Pons (tissue), 1 donor: Measurements from ENCODE around the gene ERMAP.
"Not testable (repeated sequence)": the region's sequence is repeated elsewhere in the genome, so short reads cannot be mapped to it uniquely, and the experiment has no call there.

Experiments
- DNase-seq: peaks from one replicate; pipeline ENCODE4 v3.0.0-alpha.2; 2016; ENCODE audit warnings: low spot score

Gene ERMAP

DNA sequence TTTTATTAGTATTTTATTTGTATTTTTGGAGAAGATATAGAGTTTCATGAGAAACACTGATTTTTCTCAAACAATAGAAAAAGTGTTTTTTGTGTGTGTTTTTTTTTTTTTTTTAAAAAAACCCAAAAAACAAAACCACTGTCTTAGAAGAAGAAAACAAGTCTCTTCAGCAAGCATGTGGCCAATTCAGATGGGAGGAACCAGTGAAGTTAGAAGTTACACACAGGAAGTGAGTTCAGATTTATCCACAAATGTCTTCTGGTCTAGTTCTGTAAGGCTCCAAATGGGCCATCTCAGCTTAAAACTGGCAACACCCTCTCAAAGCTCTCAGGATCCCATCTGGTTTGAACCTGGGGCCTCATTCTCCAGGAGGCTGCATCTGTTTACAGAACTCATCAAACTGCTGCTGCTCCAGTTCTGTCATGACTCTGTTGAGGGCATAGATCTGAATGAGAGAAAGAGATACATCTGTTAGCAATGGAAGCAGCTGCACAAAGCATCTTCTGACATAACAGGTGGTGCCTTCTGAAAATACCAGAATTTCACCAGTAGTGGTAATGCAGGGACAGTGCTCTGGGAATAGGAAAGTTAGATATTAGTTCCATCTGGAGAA lies 9.8 kb upstream of the ERMAP start:
- no peak for DNase-seq

DNA sequence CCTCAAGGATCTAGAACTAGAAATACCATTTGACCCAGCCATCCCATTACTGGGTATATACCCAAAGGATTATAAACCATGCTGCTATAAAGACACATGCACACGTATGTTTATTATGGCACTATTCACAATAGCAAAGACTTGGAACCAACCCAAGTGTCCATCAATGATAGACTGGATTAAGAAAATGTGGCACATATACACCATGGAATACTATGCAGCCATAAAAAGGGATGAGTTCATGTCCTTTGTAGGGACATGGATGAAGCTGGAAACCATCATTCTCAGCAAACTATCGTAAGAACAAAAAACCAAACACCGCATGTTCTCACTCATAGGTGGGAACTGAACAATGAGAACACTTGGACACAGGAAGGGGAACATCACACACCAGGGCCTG lies 2.1 kb upstream of the ERMAP start:
- DNase-seq, result not testable (repeated sequence)

DNA sequence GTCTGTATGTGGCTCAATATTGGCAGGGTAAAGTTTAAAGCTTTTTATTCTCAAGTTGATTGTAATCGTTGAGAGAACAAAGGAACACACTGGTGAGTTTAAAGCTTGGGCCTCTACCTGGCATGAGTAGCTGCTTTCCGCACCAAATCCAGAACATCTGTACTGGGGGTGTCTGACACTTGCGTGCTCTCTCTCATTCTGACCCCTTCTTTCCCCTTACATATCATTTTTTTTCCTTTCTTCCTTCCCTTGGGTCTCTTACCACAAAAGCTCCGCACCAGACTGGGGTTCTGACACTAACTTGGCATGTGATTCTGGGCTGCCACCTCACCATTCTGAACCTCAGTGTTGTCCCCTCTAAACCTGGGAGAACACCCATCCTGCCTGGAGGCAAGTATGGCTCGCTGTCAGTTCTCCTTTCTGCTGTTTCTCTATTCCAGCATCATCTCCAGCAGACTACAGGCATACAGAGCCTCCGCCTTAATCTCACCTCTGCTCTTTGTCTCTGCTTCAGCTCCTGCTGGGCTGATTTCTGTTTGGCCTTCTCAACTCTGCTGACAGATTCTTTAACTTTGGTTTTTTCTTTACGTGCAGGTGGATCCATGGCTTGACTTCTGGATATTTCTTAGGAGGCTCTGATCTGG lies 859 bp upstream of the ERMAP start:
- DNase-seq, result peak; percentile 45

DNA sequence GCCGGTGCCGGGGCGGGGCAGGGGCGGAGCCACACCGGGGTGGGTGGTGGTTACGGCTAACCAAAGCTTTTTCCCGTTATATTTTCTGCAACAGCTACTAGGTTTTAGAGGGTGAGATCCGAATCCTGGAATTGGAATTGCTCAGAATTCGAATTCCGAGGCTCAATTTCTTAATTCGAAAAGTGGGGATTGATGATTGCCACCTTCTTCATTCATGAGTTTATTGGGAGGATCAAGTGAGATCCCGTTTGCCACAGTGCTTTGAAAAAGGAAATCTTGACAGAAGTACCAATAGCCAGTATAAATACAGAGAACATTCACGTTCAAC lies 482 bp downstream of the ERMAP start:
- DNase-seq, result peak; percentile 84

DNA sequence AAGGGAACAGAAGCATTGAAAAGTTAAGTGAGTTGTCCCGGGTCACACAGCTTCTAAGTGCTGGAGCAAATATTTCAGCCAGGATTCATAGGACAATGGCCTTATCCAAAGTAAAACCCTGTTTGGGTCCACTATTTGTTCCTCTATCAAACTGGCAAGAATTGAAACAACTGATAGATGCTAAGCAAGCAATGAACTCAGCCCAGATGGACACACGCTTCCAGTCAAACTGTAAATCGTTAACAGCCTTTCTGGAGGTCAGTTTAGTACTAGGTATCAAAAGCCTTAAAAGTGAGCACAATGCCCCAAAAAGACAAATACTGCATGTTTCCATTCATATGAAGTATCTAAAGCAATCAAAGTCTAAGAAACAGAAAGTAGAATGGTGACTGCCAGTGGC lies 1.1 kb downstream of the ERMAP start:
- peak; percentile 15 for DNase-seq

DNA sequence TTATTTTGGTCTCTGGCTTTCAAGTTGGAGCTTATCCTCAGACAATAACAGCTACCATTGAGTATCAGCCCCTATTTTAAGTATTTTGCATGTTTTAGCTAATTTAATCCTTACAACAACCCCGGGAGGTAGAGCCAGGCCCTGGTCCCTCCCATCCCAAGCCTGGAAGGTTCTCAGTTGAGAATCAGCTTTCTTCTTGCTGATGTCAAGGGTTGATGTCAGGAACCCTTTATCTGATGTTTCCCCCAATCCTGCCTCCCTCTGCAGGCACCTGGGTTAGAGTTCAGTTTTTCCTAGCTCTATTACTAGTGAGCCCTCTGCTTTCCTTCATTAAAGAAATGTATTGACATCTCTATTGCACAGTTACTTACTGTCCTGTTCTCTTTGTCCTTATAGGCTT lies 3.9 kb downstream of the ERMAP start:
- no peak for DNase-seq

DNA sequence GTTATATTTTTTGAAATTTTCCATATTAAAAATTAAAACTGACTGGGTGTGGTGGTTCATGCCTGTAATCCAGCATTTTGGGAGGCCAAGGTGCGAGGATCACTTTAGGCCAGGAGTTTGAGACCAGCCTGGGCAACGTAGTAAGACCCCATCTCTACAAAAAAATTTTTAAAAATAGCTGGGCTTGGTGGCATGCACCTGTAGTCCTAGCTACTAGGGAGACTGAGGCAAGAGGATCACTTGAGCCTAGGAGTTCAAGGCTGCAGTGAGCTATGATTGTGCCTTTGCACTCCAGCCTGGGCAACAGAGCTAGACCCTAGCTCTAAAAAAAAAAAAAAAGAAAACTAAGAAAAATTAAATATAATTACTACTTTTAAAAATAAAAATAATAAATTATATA lies 4.8 kb downstream of the ERMAP start:
- DNase-seq, result no peak

DNA sequence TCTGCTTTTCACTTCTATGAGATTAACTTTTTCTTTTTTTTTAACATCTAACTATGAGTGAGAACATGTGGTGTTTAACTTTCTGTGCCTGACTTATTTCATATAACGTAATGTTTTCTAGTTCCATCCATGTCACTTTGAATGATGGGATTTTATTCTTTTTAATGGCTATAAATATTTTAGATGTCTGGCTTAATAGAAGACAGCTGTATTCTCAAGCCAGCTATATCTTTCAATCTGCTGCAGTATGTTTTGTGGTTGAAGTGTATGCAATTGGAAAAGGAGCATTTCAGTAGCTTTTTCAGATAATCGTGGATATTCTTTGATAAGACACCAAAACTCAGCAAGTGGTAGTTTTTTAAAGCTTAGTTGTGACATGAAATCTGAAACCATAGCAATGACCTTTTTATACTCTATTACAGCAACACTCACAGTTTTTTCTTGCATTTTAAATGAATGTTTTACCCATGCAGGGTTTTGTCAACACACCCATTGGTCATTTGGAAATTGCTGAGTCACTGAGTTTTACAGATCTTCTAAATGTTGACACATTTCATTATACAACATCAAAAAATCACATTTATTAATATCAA lies 6.0 kb downstream of the ERMAP start:
- no peak for DNase-seq

DNA sequence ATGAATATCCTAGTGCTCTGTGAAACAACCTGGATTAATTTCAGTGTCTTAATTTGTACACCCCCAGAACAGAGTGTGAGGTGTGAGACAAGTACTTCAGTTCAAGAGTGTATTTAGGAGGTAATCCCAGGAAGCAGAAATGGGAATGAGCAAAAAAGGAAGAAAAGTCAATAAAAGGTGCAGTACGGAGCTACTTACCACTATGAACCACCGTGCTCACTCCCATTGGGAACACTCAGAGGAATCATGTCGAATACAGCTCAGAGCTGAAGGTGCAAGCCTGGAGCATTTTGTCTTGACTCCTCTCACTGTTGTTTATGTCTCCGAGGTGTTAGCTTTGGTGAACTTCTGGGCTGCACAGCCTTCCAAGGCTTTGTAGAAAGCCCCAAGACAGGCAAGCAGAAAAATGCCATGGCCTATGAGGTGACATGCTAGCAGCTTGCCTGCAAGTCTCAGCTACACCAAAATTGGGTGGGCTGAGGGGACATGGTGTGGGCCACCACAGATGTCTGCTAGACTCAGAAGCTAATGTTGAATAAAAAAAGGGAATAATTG lies 7.6 kb downstream of the ERMAP start:
- DNase-seq, result no peak

DNA sequence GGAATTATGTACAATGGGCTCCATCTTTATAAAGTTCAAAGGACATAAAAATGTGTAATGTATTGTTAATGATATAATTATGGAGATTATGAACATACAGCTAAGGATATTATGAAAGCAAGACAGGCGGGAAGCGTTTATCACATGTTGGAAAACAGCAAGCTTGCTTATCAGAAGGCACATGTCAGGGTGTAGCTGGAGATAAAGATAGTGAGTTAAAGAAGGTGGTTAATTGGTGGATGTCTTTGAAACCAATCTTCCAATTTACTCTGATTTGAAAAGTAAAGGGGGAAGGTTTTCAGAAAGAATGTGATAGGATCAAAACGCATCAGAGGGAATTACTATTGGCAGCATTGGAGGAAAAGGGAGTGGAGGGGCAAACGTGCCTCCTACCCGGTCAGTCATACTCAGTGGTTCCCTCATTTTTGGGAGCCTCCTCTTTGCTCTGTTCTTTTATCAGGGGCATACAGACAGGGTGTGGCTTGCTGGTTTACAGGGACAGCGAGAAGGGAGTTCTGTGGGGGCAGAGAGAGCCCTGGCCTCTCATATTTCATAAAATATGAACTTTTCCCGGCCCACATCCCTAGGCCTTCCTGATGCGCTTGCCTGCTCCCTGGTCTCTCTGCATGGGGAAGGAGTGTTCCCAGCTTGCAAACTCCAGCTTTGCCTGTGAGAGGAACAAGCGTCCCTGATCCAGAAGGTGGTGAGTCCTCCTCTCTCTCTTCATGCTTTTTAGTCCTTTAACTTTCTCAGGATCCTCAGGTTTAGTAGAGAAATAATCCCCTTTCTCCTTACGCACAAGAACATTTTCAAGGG lies 8.3 kb downstream of the ERMAP start:
- DNase-seq, result no peak

DNA sequence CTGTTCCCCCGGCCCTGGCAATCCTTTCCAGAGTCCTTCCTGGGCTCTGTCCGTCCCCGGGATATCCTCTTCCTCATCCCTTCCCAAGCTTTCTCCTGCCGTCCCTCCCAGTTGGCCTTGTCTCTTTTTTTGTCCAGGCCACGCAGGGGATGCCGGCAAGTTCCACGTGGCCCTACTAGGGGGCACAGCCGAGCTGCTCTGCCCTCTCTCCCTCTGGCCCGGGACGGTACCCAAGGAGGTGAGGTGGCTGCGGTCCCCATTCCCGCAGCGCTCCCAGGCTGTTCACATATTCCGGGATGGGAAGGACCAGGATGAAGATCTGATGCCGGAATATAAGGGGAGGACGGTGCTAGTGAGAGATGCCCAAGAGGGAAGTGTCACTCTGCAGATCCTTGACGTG lies 13.7 kb downstream of the ERMAP start:
- no peak for DNase-seq

DNA sequence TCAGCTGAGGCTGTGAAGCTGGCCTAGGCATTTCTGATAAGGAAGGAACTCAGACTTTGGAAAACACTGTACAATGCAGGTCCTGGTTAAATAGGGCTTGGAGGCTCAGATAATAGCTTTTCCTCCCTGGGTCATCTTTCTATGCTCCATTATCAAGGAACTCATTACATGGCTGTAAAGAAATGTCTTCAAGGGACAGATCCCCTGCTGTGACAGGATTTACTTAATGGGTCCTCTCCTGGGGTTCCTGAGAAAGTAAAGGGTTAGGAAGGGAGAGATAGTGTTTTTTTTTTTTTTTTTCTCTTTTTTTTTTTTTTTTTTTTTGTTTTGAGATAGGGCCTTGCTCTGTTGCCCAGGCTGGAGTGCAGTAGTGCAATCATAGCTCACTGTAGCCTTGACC lies 14.4 kb downstream of the ERMAP start:
- no peak for DNase-seq

DNA sequence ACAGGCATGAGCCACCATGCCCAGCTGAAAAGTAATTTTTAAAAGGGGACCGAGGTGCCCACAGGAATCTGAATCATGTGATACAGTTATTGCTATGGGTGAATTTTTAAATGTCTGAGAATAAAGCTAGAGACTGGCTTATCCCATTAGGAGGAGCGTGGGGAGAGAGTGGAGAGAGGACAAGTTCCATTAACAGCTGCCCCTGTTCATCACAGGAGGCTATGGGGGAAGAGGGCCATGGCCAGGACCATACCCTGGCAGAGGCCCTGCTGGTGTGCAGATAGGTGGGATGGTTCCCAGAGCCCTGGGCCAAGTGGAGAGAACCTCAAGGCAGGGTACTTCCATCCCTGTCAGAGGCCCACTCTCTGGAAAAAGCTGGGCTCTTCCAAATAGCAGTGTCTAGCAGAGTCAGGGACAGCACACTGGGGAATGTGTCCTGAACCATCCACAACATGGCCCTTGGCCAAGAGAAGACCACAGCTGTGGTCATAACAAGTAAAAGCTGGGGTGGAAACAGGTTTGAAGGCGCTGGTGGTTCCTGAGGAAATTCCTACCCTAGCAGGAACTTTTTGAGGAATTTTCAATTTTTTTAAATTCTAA lies 15.8 kb downstream of the ERMAP start:
- no peak for DNase-seq

DNA sequence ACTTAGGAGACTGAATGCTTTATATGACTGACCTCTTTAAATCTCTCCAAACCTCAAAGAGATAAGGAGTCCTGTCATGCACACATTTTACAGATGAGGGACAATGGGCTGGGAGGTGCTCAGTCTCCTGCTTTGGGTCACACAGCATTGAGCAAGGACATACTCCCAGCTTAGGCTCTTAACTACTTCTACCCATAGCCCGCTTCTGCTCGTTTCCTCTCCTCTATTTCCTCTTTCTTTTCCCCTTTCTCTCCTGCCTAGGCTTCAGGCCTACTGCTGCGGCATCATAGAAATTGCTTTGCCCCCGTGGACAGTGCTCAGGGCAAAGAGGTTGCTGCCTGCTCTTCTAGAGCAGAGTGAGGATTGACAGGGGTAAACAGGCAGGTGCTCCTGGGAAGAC lies 17.1 kb downstream of the ERMAP start:
- DNase-seq, result peak; percentile 29

DNA sequence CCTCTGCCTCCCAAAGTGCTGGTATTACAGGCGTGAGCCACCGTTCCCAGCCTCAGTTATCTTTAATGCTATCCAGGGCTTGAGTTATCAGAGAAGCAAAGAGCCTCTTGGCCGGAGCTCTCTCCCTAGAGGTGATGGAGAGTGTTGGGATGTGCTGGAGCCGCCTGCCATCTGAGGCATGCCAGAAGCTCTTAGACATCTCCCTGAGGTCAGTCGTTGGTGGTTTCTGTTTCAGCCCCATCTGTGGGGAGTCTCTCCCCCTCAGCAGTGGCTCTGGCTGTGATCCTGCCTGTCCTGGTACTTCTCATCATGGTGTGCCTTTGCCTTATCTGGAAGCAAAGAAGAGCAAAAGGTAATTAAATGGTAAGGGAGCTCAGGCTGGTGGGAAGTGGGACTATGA lies 17.9 kb downstream of the ERMAP start:
- DNase-seq, result no peak

DNA sequence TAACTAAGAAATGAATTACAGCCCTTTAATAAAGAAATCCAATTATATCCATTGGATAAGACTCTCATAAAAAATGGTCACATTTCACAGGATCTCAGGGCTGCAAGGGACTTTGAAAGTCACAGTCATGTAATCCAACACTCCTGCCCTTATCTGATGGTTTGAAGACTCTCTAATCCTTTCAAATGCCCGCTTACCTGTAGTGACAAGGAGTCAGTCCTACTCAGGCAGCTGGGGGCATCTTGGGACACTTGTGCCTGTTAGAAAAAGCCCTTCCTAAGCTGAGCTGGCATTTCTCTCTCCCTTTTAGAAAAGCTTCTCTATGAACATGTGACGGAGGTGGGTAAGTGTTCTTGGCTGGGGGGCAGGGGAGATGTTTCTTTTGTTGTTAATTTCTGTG lies 18.5 kb downstream of the ERMAP start:
- DNase-seq, result no peak

DNA sequence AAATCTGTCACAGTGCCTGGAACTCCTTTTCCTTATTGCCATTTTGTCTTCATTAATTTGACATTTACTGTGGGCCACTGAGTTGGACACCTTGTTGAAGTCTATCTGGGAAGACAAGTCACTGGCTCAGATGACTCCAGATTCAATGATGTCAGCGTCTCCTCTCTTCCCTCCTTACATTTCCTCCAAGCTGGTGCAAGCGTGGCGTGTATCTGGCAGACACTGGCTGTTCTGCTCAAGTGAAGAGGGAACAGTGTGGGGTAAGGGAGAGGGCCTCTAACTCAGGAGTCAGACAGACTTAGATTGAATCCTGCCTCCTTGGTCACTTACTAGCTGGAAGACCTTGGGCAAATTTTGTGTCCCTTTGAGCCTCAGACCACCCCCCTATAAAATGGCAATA lies 20.8 kb downstream of the ERMAP start:
- DNase-seq, result peak; percentile 39

DNA sequence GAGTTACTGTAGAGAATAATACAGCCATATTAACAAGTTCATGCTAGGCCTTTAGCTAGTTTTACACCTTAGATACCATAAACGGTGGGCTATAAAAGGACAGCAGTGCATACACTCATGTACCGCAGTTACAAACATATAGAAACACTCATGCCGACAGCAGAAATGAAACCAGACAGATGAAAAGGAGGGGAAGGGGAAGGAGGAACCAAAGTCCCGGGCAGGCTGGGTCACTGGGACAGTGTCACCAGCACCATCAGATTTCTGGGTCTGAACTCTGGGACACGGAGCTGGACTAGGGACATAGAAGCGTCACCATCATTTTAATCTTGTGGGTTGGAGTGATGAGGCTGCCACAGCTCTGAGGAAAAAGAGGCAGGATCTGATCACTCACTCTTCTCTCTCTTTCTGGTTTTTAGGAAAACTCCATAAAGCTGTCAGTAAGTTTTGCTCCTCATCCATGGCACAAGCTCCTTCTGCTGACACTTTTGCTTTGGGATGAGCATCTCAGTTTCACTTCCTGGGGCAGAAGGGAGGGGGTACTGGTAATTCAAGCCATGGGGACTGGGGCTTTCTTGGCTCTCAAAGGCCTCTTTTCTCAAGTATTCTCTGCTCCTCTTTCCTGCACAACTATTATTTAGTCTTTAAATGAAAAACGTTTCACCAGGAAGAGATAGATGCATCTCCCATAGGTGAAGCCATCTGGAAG lies 21.7 kb downstream of the ERMAP start:
- peak; percentile 71 for DNase-seq

DNA sequence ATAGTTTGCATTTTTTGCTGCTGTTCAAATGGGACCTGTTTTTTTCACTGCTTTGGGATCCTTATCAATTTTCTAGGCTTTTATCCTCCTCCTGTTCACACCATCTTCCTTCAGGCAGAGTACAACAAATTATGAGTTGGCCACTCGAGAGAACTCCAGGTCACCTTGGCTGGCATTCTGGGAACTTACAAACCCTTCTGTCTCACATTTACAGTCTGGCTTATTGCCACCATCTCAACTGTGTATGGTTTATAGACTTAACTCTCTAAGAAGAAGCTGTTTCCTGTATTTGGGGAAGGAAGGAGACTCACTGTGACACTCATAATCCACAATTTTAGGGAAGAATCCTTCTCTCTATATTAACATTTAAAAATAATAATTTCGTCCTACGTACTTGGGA lies 24.1 kb downstream of the ERMAP start:
- DNase-seq, result peak; percentile 16

DNA sequence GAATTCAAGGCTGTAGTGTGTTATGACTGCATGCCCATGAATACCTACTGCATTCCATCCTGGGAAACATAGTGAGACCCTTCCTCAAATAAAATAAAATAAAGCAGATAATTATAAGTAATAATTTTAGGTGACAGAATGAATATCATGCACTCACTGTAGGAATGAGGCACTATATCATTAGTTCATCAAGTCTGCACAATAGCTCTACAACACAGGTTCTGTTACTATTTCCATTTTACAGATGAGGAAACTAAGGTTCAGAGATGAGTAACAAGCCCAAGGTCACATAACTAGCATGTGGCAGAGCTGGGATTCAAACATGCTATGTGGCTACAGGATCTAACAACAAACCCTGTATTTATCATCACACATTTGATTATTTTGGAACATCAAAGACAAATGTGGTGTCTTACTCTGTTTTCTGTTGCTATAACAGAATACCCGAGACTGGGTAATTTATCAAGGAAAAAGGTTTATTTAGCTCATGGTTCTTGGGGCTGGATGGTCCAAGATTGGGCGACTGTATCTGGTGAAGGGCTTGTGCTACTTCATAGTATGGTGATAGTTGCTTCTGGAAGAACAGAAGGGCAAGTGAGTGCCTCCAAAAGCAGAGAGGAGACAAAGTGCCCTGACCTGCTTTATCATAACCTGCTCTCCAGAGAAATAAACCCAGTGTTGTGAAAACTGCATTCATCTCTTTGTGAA lies 24.7 kb downstream of the ERMAP start:
- DNase-seq, result no peak

DNA sequence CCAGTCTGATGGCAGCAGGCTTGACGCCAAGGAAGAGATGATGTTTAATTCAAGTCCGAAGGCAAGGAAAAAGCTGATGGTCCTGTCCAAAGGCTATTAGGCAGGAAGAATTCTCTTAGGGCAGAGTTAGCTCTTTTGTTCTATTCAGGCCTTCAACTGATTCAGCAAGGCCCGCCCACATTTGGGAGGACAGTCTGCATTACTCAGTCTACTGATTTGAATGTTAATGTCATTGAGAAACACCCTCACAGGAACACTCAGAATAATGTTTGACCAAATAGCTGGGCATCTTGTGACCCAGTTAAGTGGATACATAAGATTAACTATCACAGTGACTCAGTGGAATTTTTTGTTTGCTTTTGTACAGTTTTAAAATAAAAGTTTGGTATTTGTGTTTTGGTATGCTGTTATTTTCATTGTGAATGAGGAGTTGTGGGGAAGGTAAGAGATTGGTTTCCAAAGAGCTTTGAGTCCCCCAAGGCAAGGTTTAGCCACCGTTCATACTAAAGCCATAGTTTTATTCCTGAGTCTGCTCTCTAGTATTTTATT lies 27.7 kb downstream of the ERMAP start:
- no peak for DNase-seq
